ENCODE measurements around the gene OSBPL3.

- TF ChIP-seq CEBPB (IDR thresholded peaks at IDR 0.05), result no peak
- no peak for TF ChIP-seq EP300 (IDR thresholded peaks at IDR 0.05; ENCODE audit: borderline replicate concordance)
- TF ChIP-seq, protein P1, sequence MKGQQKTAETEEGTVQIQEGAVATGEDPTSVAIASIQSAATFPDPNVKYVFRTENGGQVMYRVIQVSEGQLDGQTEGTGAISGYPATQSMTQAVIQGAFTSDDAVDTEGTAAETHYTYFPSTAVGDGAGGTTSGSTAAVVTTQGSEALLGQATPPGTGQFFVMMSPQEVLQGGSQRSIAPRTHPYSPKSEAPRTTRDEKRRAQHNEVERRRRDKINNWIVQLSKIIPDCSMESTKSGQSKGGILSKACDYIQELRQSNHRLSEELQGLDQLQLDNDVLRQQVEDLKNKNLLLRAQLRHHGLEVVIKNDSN (IDR thresholded peaks at IDR 0.05), result no peak
- TF ChIP-seq YY1 (IDR thresholded peaks at IDR 0.05; ENCODE audit: low read depth), result no peak
- TF ChIP-seq, protein P2, sequence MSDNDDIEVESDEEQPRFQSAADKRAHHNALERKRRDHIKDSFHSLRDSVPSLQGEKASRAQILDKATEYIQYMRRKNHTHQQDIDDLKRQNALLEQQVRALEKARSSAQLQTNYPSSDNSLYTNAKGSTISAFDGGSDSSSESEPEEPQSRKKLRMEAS (IDR thresholded peaks at IDR 0.05), result no peak
- no peak for TF ChIP-seq TEAD4 (IDR thresholded peaks at IDR 0.05)
- TF ChIP-seq EGR1 (IDR thresholded peaks at IDR 0.05), result no peak
- TF ChIP-seq, protein P3, sequence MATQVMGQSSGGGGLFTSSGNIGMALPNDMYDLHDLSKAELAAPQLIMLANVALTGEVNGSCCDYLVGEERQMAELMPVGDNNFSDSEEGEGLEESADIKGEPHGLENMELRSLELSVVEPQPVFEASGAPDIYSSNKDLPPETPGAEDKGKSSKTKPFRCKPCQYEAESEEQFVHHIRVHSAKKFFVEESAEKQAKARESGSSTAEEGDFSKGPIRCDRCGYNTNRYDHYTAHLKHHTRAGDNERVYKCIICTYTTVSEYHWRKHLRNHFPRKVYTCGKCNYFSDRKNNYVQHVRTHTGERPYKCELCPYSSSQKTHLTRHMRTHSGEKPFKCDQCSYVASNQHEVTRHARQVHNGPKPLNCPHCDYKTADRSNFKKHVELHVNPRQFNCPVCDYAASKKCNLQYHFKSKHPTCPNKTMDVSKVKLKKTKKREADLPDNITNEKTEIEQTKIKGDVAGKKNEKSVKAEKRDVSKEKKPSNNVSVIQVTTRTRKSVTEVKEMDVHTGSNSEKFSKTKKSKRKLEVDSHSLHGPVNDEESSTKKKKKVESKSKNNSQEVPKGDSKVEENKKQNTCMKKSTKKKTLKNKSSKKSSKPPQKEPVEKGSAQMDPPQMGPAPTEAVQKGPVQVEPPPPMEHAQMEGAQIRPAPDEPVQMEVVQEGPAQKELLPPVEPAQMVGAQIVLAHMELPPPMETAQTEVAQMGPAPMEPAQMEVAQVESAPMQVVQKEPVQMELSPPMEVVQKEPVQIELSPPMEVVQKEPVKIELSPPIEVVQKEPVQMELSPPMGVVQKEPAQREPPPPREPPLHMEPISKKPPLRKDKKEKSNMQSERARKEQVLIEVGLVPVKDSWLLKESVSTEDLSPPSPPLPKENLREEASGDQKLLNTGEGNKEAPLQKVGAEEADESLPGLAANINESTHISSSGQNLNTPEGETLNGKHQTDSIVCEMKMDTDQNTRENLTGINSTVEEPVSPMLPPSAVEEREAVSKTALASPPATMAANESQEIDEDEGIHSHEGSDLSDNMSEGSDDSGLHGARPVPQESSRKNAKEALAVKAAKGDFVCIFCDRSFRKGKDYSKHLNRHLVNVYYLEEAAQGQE (IDR thresholded peaks at IDR 0.05; ENCODE audit: low read depth), result no peak
- TF ChIP-seq NFIC (IDR thresholded peaks at IDR 0.05), result no peak
- TF ChIP-seq RAD21 (IDR thresholded peaks at IDR 0.05; ENCODE audit: low read depth), result no peak
- TF ChIP-seq TAF1 (IDR thresholded peaks at IDR 0.05; ENCODE audit: low read depth), result no peak
- no peak for TF ChIP-seq FOXM1 (IDR thresholded peaks at IDR 0.05; ENCODE audit: borderline replicate concordance, low read depth)
- no peak for TF ChIP-seq CREB1 (IDR thresholded peaks at IDR 0.05; ENCODE audit: low read depth)
Measured at GRCh38 chr7:24889611-24890010, 90.4 kb downstream of the OSBPL3 start.
